ENCODE results near the gene CD109. TPM values are rescaled to one million over a fixed set of nuclear protein-coding genes. Genes with fewer than 3 reads are reported as not detected.
"Not testable (repeated sequence)": the region's sequence is repeated elsewhere in the genome, so short reads cannot be mapped to it uniquely, and the experiment has no call there.

CD109 gene
- total and polyA plus RNA-seq, 4 experiments from 2014 or later, result 0.10 to 0.96 (median 0.53) TPM

DNA sequence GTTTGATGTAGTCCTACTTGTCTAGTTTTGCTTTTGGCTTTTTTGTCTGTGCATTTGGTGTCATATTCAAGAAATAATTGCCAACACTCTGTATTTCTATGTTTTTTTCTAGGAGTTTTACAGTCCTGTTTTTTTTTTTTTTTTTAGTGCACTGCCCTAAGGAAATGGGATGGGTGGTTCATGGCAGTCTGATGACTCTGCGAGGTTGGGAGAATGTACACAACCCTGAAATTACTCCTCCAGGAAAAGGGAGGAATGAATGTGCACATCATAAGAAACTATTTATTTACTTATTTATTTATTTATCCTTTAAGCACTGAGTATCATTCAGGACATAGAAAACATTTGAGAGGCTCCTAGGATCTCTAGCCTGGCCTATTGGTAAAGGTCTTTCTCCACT, 27.0 kb upstream of the CD109 start:
- H3K27me3 Mint-ChIP-seq, result peaks cover 18 to 37% of the 10 kb centered on the region in 2 donors
- no peaks in the 10 kb centered on the region for H3K4me1 Mint-ChIP-seq
- H3K4me3 Mint-ChIP-seq, result no peak overlapping the region
- Histone ChIP-seq H3K4me1 (ENCODE audit: insufficient read depth, low read length) (no peaks in the 10 kb centered on the region), H3K9me3 (ENCODE audit: control insufficient read depth in 1 of 2, low read length in 2 of 2) (no peaks in the 10 kb centered on the region), H3K4me3 (ENCODE audit: low read length in 2 of 2) (no peak overlapping the region), H3K27ac (ENCODE audit: low read depth, low read length) (no peak overlapping the region), H3K27me3 (ENCODE audit: insufficient read depth, low read length) (no peaks in the 10 kb centered on the region), H3K36me3 (ENCODE audit: insufficient read depth, low read length) (no peaks in the 10 kb centered on the region)
- ChIA-PET CTCF (ENCODE audit: partially characterized antibody) (interaction anchor here (0.9 kb wide), 1 partner anchor 17 kb away, joined by 3 read pairs; no protein-coding TSS in a partner anchor), POLR2A (ENCODE audit: partially characterized antibody) (no interaction called here)
- H3K36me3 Mint-ChIP-seq, result no peaks in the 10 kb centered on the region
- no peak overlapping the region for H3K27ac Mint-ChIP-seq
- DNase-seq, result no peak
- intact Hi-C loops (cut with micrococcal nuclease), result no loop called here
- no peaks in the 10 kb centered on the region for H3K9me3 Mint-ChIP-seq

DNA sequence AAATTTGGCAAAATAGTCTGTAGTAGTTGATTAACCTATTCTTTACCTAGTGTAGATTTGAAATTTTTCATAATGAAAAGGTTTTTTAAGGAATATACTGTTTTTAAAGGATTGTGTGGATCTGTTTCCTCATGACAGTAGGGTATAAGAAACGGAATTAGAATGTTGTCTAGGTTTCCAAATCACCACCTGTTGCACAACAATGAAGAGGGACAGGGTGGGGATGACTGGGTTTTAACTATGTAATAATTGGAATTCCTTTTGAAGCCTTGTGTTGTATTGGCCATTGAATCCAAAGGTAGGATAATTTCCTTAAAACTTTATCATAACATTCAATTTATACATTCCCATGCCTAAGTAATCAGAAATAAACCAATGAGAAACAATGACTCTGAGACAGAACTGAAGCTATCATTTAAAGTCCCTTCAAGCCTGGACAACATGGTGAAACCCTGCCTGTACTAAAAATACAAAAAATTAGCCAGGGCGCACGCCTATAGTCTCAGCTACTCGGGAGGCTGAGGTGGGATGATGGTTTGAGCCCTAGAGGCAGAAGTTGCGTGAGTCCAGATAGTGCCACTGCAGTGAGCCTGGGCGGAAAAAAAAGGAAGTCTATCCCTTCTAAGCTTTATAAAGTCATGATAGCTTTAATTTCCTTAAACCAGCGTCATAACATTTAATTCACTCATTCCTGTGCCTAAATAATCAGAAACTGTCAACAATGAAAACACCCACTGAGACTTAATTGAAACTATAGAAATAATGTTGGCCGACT, 23.9 kb upstream of the CD109 start:
- no peaks in the 10 kb centered on the region for H3K4me1 ChIP-seq (ENCODE audit: insufficient read depth, low read length)
- ChIA-PET POLR2A (ENCODE audit: partially characterized antibody) (no interaction called here), CTCF (ENCODE audit: partially characterized antibody) (interaction anchor here (1.3 kb wide), 1 partner anchor 61 kb away, joined by 7 read pairs; no protein-coding TSS in a partner anchor)
- DNase-seq, result no peak
- Mint-ChIP-seq H3K4me3 (no peak overlapping the region), H3K9me3 (no peaks in the 10 kb centered on the region), H3K36me3 (no peaks in the 10 kb centered on the region), H3K27ac (no peak overlapping the region), H3K27me3 (peaks cover 16 to 26% of the 10 kb centered on the region in 2 donors), H3K4me1 (peaks cover 0 to 3% (median 2%) of the 10 kb centered on the region in 4 donors)
- no peak overlapping the region for H3K27ac ChIP-seq (ENCODE audit: low read depth, low read length)
- no peaks in the 10 kb centered on the region for H3K9me3 ChIP-seq (ENCODE audit: control insufficient read depth in 1 of 2, low read length in 2 of 2)
- no peak overlapping the region for H3K4me3 ChIP-seq (ENCODE audit: low read length in 2 of 2)
- no peaks in the 10 kb centered on the region for H3K27me3 ChIP-seq (ENCODE audit: insufficient read depth, low read length)
- intact Hi-C loops (cut with micrococcal nuclease), result no loop called here
- H3K36me3 ChIP-seq (ENCODE audit: insufficient read depth, low read length), result no peaks in the 10 kb centered on the region

DNA sequence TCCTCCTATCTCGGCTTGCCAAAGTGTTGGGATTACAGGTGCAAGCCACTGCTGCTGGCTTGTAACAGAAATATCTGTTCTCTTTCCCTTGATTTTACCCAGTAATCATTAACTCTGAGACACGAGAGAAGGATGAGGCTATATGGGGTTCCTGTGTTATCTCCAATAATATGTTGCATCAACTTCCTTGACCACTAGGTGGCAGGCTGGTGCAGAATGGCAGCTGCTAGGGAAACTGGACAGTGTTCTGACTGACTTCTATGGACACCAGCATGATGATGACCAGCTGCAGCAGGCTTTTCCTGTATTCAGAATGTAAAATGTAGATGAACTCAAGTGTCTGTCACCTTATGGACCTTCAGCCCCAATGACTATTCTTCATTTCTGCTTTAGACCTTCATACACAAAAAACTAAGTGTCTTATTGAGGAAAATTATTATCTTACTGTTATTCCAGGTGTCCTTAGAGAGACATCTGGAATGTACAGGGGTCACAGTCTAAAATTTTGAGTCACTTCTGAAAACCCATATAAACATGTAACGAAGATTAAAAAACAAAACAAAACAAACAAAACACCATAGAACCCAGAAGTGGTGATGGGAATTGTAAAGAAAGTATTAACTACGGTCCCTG, 20.4 kb upstream of the CD109 start:
- Mint-ChIP-seq H3K27me3 (peaks cover 13 to 16% of the 10 kb centered on the region in 2 donors), H3K27ac (peak overlapping the region in 1 of 7 donors; percentile 45), H3K4me3 (no peak overlapping the region), H3K9me3 (no peaks in the 10 kb centered on the region), H3K4me1 (peaks cover 0 to 3% (median 2%) of the 10 kb centered on the region in 4 donors), H3K36me3 (no peaks in the 10 kb centered on the region)
- H3K4me3 ChIP-seq (ENCODE audit: low read length in 2 of 2), result no peak overlapping the region
- no peaks in the 10 kb centered on the region for H3K4me1 ChIP-seq (ENCODE audit: insufficient read depth, low read length)
- no peaks in the 10 kb centered on the region for H3K27me3 ChIP-seq (ENCODE audit: insufficient read depth, low read length)
- no peaks in the 10 kb centered on the region for H3K9me3 ChIP-seq (ENCODE audit: control insufficient read depth in 1 of 2, low read length in 2 of 2)
- no peaks in the 10 kb centered on the region for H3K36me3 ChIP-seq (ENCODE audit: insufficient read depth, low read length)
- intact Hi-C loops (cut with micrococcal nuclease), result loop anchor here (1.0 kb wide), 4 partner anchors 21 to 1534 kb away; no protein-coding TSS in a partner anchor
- ChIA-PET POLR2A (ENCODE audit: partially characterized antibody) (no interaction called here), CTCF (ENCODE audit: partially characterized antibody) (interaction anchor here (0.6 to 5.4 kb wide), 17 partner anchors 9 to 1533 kb away, joined by 3 to 36 read pairs (median 6); partner anchors contain the start of gene SLC17A5)
- no peak overlapping the region for H3K27ac ChIP-seq (ENCODE audit: low read depth, low read length)
- DNase-seq, result peak; percentile 52 to 66 (median 53)

- Histone ChIP-seq H3K4me3 (ENCODE audit: low read length in 2 of 2) (no peak overlapping the region), H3K9me3 (ENCODE audit: control insufficient read depth in 1 of 2, low read length in 2 of 2) (no peaks in the 10 kb centered on the region), H3K27ac (ENCODE audit: low read depth, low read length) (no peak overlapping the region), H3K36me3 (ENCODE audit: insufficient read depth, low read length) (no peaks in the 10 kb centered on the region), H3K4me1 (ENCODE audit: insufficient read depth, low read length) (no peaks in the 10 kb centered on the region), H3K27me3 (ENCODE audit: insufficient read depth, low read length) (no peaks in the 10 kb centered on the region)
- Mint-ChIP-seq H3K4me3 (no peak overlapping the region), H3K27me3 (peaks cover 3 to 5% of the 10 kb centered on the region in 2 donors), H3K9me3 (peaks cover 0 to 18% (median 9%) of the 10 kb centered on the region in 8 donors), H3K36me3 (peaks cover 0 to 2% of the 10 kb centered on the region in 2 donors), H3K27ac (no peak overlapping the region), H3K4me1 (peaks cover 0 to 3% (median 2%) of the 10 kb centered on the region in 4 donors)
- ChIA-PET POLR2A (ENCODE audit: partially characterized antibody) (no interaction called here), CTCF (ENCODE audit: partially characterized antibody) (interaction anchor here (0.5 to 5.4 kb wide), 6 partner anchors 12 to 1530 kb away, joined by 3 to 36 read pairs (median 3); no protein-coding TSS in a partner anchor)
- DNase-seq, result no peak
- intact Hi-C loops (cut with micrococcal nuclease), result no loop called here
These were observed 17.0 kb upstream of the CD109 start for GRCh38 chr6:73679009-73679408.

- H3K27ac ChIP-seq (ENCODE audit: low read depth, low read length); H3K36me3 Mint-ChIP-seq; intact Hi-C loops (cut with micrococcal nuclease); DNase-seq; H3K9me3 ChIP-seq (ENCODE audit: control insufficient read depth in 1 of 2, low read length in 2 of 2); H3K27ac Mint-ChIP-seq; H3K4me1 Mint-ChIP-seq; H3K4me3 Mint-ChIP-seq; POLR2A ChIA-PET (ENCODE audit: partially characterized antibody); H3K4me1 ChIP-seq (ENCODE audit: insufficient read depth, low read length); H3K4me3 ChIP-seq (ENCODE audit: low read length in 2 of 2); H3K36me3 ChIP-seq (ENCODE audit: insufficient read depth, low read length); H3K27me3 Mint-ChIP-seq; H3K27me3 ChIP-seq (ENCODE audit: insufficient read depth, low read length): not testable (repeated sequence)
- peaks cover 0 to 19% (median 11%) of the 10 kb centered on the region in 8 donors for H3K9me3 Mint-ChIP-seq
- CTCF ChIA-PET (ENCODE audit: partially characterized antibody), result interaction anchor here (1.4 kb wide), 1 partner anchor 1529 kb away, joined by 3 read pairs; no protein-coding TSS in a partner anchor
These were observed 16.2 kb upstream of the CD109 start for GRCh38 chr6:73679846-73680245.

GRCh38 chr6:73680289-73680918, 15.6 kb upstream of the CD109 start:
- H3K4me3 Mint-ChIP-seq, result no peak overlapping the region
- peaks cover 0 to 2% of the 10 kb centered on the region in 2 donors for H3K36me3 Mint-ChIP-seq
- peaks cover 0 to 2% (median under 1%) of the 10 kb centered on the region in 4 donors for H3K4me1 Mint-ChIP-seq
- intact Hi-C loops (cut with micrococcal nuclease), result no loop called here
- Histone ChIP-seq H3K27me3 (ENCODE audit: insufficient read depth, low read length) (no peaks in the 10 kb centered on the region), H3K27ac (ENCODE audit: low read depth, low read length) (no peak overlapping the region), H3K9me3 (ENCODE audit: control insufficient read depth in 1 of 2, low read length in 2 of 2) (no peaks in the 10 kb centered on the region), H3K36me3 (ENCODE audit: insufficient read depth, low read length) (no peaks in the 10 kb centered on the region), H3K4me1 (ENCODE audit: insufficient read depth, low read length) (no peaks in the 10 kb centered on the region), H3K4me3 (ENCODE audit: low read length in 2 of 2) (no peak overlapping the region)
- H3K9me3 Mint-ChIP-seq, result peaks cover 0 to 19% (median 11%) of the 10 kb centered on the region in 8 donors
- no peak overlapping the region for H3K27ac Mint-ChIP-seq
- CTCF ChIA-PET (ENCODE audit: partially characterized antibody), result interaction anchor here (1.4 kb wide), 1 partner anchor 1529 kb away, joined by 3 read pairs; no protein-coding TSS in a partner anchor
- peaks cover 3 to 4% of the 10 kb centered on the region in 2 donors for H3K27me3 Mint-ChIP-seq
- POLR2A ChIA-PET (ENCODE audit: partially characterized antibody), result no interaction called here
- DNase-seq, result no peak

- CTCF ChIA-PET (ENCODE audit: partially characterized antibody); H3K36me3 Mint-ChIP-seq; H3K27ac Mint-ChIP-seq: not testable (repeated sequence)
These were observed 12.4 kb upstream of the CD109 start for GRCh38 chr6:73683574-73683973.

More at GRCh38 chr6:73683574-73683973, 12.4 kb upstream of the CD109 start:
- H3K27me3 ChIP-seq (ENCODE audit: insufficient read depth, low read length); POLR2A ChIA-PET (ENCODE audit: partially characterized antibody); intact Hi-C loops (cut with micrococcal nuclease); H3K36me3 ChIP-seq (ENCODE audit: insufficient read depth, low read length); H3K4me1 ChIP-seq (ENCODE audit: insufficient read depth, low read length); H3K9me3 ChIP-seq (ENCODE audit: control insufficient read depth in 1 of 2, low read length in 2 of 2); DNase-seq; H3K4me3 ChIP-seq (ENCODE audit: low read length in 2 of 2); H3K27ac ChIP-seq (ENCODE audit: low read depth, low read length); H3K4me3 Mint-ChIP-seq; H3K4me1 Mint-ChIP-seq: not testable (repeated sequence)
- Mint-ChIP-seq H3K27me3 (peaks cover 9 to 11% of the 10 kb centered on the region in 2 donors), H3K9me3 (peaks cover 0 to 19% (median 11%) of the 10 kb centered on the region in 8 donors)

Measured in CD4-positive, alpha-beta memory T cell (primary cell).